HL-60 (cell line): ENCODE data around the gene PABPC3.

Experiments
- DNase-seq, 2 experiments: peaks; one replicate each; pipeline ENCODE4 v3.0.0-alpha.2; 2010 to 2020; ENCODE audit warnings: low read depth in 1 of 2, low spot score in 1 of 2
- H3K27ac ChIP-seq: fragments of 250-450 bp; sonication (Bioruptor Pico); replicated peaks from 2 replicates; pipeline ENCODE4 v1.5.1; 2020; ENCODE audit warnings: mild to moderate bottlenecking, moderate library complexity
- H3K27me3 ChIP-seq: fragments of 250-450 bp; sonication (Bioruptor Pico); 2 replicates; pipeline ENCODE4 v1.5.1; 2021; ENCODE audit warnings: mild to moderate bottlenecking, moderate library complexity; ENCODE audit not compliant: insufficient read depth, poor library complexity, severe bottlenecking
- H3K4me3 ChIP-seq: replicated peaks from 2 replicates; pipeline ENCODE4 v1.5.1; 2011; ENCODE audit warnings: mild to moderate bottlenecking, control low read depth, low read length; ENCODE audit not compliant: insufficient read depth
- CTCF ChIP-seq: IDR thresholded peaks from one replicate; pipeline ENCODE4 v1.5.1; 2011; ENCODE audit warnings: low read length, control low read depth, inconsistent platforms; ENCODE audit not compliant: insufficient read depth
- GABPA ChIP-seq: IDR thresholded peaks from 2 replicates; pipeline ENCODE4 v1.6.1; 2012; ENCODE audit warnings: low read depth
- POLR2AphosphoS5 ChIP-seq: IDR thresholded peaks from 2 replicates; pipeline ENCODE4 v1.6.1; 2012; ENCODE audit warnings: low read depth
- REST ChIP-seq: IDR thresholded peaks from 2 replicates; pipeline ENCODE4 v1.6.1; 2012; ENCODE audit warnings: low read depth; ENCODE audit not compliant: insufficient replicate concordance
- SPI1 ChIP-seq: IDR thresholded peaks from 2 replicates; pipeline ENCODE4 v1.6.1; 2012; ENCODE audit warnings: low read depth, mild to moderate bottlenecking, borderline replicate concordance

The PABPC3 gene

DNA sequence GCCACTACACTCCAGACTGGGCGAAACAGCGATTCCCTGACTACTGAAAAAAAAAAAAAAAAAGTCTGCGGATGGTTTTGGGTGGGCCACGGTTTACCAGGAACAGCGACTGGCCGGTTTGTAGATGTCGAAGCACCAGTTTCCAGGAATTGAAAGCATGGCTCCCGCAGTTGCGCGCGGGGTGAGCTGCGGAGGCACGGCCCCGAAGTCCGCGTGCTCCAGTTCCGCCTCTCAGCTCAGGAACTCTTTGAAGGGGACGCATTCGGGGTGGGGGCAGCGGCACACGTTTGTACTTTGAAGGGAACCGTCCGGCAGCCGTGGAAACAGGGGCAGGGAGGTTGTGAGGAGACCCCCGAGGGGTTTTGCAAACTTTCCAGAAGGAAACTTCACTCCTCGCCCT, 27.1 kb upstream of the PABPC3 start:
- no peak overlapping the region for H3K4me3 ChIP-seq

GRCh38 chr13:25069236-25069635, 26.7 kb upstream of the PABPC3 start:
- Histone ChIP-seq H3K4me3 (no peak overlapping the region), H3K27ac (no peak overlapping the region), H3K27me3 (peaks cover 8% of the 10 kb centered on the region)
- DNase-seq = no peak
- TF ChIP-seq SPI1 = no peak
- TF ChIP-seq GABPA = no peak
- TF ChIP-seq CTCF = no peak
- TF ChIP-seq POLR2AphosphoS5 = no peak
- no peak for TF ChIP-seq REST

More for the DNA sequence above, 27.1 kb upstream of the PABPC3 start:
- no peak for TF ChIP-seq POLR2AphosphoS5
- no peak for TF ChIP-seq SPI1
- TF ChIP-seq GABPA = no peak
- no peak for TF ChIP-seq REST
- TF ChIP-seq CTCF = no peak
- no peak for DNase-seq
- Histone ChIP-seq H3K27me3 (peaks cover 8% of the 10 kb centered on the region), H3K27ac (no peak overlapping the region)

- Histone ChIP-seq H3K27me3 (peaks cover 10% of the 10 kb centered on the region), H3K4me3 (no peak overlapping the region), H3K27ac (no peak overlapping the region)
- no peak for DNase-seq
- no peak for TF ChIP-seq POLR2AphosphoS5
- TF ChIP-seq CTCF = no peak
- TF ChIP-seq REST = no peak
- no peak for TF ChIP-seq GABPA
- no peak for TF ChIP-seq SPI1
These were observed 26.0 kb upstream of the PABPC3 start for GRCh38 chr13:25069911-25070310.
